HG03571 (cell line): ENCODE results near the gene LAMTOR3.
A peak's percentile ranks its signal among the peaks of the same experiment; 100 is the strongest.

Experiments used
- ATAC-seq: cut with Tn5 transposase; IDR thresholded peaks from one replicate; pipeline ENCODE4 v1.9.1; 2021; ENCODE audit not compliant: unreplicated experiment

The LAMTOR3 gene, protein sequence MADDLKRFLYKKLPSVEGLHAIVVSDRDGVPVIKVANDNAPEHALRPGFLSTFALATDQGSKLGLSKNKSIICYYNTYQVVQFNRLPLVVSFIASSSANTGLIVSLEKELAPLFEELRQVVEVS

DNA sequence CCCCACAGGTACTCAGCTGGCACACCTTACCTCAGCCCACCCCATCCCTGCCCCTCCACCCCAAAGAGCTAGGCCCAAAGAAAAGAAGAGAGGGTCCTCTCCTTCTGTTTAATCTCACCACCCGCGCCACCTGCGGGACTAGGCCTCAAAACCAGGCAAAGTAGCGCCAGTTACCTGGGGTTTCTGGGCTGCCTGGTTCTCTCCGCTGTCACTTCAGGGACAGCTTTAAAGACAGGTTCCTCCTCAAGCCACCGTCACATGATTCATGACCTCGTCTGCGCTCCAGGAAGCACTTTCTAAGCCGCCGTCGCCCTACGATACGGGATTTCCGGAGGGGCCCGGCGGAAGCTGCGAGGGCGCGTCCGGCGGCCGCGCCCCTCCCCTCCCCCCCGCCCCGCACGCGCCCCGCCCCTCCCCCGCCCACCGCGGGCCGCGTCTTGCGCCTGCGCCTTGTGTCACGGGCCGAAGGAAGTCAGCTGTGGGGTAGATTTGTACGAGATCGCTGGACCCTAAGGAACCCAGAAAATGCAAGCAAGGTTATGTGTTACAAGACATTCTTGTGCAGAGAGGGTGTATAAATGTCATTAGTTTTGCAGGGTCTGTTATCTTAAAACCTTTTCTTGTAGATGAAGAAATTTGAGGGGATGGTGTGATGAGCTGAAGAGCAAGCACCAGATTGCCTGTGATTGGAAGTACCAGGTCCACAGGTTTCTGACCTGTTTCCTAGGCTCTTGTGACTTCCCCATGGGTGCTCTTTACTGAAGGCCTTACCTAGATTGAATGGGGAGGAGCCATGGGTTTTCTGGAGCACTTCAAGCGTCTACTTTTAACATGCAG is at the start of gene LAMTOR3:
Gene LAMTOR3, minus strand, starts transcription at position 267 of the 837 bp plus-strand sequence. CDS start 464 bp downstream, outside the sequence.
- peak; percentile 99 for ATAC-seq

DNA sequence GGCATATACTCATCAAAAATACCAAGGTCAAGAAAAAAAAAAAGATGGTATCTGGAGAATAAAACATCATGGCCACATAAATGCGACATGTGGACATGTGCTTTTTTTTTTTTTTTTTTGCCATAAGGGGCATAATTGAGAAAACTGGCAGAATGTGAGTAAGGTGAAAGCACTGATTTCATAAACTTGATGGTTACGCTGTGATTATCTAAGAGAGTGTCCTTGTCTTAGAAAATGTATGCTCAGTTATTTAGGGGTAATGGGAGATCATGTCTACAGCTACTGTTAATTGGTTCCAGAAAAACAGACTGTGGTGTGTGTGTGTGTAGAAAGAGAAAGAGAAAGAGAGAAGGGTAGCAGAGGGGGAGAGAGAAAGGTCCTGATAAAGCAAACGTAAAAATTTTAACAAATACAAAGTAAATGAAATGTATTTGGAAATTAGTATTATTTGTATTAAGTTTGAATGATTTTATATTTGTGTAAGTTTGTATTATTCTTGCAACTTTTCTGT is 44.1 kb upstream of the LAMTOR3 start:
- no peak for ATAC-seq

DNA sequence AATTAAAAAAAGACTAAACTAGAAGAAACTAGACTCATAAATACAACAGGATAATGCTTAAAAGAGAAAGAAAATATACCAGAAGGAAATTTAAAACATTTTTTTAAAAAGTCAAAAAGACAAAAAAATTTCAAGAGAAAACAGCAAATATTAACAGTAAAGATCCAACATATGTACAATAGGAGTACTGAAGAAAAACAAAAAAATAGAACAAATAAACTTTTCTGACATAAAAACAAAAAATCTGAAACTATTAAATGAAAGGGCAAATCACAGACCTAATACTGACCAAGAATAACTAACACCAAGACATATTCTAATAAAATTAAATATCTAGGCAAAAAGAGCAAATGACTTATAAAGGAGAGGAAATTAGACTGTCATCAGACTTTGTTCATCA is 40.7 kb upstream of the LAMTOR3 start:
- ATAC-seq = no peak

DNA sequence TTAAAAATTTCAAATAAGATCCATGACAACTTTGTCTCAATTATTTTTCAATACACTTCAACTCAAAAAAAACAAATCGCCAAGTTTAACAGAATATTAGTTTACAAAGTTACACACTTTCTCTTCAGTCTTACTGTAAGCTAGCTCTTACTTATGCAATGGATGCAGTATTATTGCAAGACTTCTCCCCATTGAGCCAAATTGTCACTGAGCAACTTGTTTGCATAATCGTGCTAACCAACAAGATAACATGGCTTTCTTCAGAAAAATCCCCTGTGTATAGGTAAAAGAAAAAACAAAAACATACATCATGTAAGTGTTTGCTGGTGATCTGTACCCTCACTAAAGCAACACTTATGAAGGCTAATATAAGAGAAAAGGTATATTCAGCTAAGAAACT is 33.3 kb upstream of the LAMTOR3 start:
- no peak for ATAC-seq

DNA sequence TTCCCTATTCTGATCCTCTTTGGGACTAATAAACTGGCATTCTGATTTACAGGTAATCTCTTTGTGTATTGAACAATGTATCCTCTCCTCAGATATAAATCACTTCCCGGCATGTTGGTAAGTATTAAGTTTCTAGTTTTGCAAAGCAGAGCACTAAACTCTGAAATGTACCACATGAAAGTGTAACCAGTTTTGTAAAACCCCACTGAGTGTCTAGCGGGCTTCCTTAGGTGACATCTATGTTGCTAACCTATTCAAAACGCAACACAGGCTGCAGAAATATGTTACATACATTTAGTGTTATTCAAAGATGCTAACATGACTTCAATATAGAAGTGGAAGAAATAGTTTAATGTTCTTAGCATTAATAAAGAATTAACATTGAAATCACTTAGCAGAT is 26.9 kb upstream of the LAMTOR3 start:
- ATAC-seq = no peak

DNA sequence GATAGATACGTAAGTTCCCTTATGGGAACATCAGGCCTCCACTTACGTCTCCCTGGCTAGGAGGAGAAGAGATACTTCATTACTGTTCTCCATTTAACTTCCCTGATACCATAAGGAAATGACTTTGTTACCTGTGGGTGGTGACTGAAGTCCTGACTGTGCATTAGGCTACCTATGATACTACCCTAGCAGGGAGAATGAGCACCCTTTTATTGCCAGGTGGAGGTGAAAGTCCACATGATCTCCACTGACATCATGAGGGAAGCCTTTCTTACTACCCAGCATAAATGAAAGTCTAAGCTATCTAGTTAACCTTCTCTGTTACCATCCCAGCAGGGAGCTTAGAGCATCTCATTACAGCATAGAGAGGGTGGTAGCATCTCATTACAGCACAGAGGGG is 24.4 kb upstream of the LAMTOR3 start:
- no peak for ATAC-seq

DNA sequence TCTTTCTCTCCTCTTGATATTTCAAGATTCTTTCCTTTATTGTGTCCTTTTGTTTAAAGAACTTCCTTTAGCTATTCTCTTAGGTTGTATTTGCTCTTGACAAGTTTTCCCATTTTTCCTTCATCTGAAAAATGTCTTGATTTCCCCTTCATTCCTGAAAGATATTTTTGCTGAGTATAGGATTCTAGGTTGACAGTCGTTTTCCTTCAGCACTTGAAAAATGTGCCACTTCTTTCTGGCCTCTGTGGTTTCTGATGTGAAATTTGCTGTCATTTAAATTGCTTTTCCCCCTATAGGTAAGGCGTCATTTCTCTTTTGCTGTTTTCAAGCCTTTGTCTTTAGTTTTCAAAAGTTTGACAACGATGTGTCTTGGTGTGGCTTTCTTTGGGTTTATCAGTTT is 23.3 kb upstream of the LAMTOR3 start:
- no peak for ATAC-seq

DNA sequence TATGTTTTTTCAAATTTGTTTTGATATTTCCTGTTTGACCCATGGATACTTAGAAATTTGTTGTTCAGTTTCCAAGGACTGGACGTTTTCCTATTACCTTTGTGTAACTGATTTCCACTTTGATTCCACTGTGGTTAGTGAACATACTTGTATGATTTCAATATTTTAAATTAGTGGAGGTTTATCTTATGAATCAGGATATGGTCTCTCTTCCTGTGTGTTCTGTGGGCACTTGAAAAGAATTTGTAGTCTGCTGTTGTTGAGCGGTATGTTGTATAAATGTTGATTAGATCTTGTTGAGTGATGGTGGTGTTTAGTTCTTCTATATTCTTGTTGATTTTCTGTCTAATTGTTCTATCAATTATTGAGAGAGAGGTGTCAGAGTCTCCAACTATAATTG is 21.2 kb upstream of the LAMTOR3 start:
- no peak for ATAC-seq

DNA sequence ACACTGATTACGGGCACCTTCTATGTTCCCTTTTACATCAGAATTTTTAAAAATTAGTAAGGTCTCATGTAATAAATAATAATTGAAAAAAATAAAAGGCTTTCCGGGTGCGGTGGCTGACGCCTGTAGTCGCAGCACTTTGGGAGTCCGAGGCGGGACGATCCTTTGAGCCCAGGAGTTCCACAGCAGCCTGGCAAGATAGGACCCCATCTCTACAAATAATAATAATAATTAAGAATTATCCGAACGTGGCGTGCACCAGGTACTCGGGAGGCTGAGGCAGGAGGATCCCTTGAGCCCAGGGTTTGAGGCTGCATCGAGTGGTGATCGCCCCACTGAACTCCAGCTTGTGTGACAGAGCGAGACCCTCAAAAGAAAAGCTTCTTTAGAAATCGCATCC is 771 bp upstream of the LAMTOR3 start:
- no peak for ATAC-seq

DNA sequence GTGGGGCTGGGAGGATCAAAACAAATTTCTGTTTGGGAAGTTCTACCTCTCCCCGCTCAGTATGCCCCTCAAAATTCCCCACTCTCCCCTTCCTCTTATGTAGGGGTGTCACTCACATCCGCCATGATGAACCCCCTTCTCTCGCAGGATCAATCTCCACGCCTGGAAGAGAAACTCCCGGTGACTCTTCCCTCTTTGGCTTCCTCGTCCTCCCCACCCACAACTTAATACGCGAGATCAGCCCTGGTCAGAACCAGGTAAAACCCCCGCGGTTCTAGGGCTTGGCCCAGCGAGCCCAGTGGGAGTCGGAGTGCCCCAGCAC is 427 bp downstream of the LAMTOR3 start:
- ATAC-seq = no peak

DNA sequence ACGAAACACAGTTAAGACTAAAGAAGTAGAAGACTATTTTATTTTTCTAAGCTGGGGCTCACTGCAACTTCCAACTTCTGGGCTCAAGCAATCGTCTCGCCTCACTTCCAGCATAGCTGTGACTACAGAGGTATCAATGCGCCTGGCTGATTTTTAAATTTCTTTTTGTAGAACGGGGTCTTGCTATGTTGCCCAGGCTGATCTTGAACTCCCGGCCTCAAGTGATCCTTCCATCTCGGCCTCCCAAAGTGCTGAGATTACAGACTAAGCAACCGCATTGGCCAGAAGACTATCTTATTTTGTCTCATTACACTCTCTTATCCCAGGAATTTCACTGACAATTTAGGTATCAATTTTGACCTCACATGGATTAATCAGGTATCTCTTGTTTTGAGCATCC is 1.2 kb downstream of the LAMTOR3 start:
- ATAC-seq = no peak

DNA sequence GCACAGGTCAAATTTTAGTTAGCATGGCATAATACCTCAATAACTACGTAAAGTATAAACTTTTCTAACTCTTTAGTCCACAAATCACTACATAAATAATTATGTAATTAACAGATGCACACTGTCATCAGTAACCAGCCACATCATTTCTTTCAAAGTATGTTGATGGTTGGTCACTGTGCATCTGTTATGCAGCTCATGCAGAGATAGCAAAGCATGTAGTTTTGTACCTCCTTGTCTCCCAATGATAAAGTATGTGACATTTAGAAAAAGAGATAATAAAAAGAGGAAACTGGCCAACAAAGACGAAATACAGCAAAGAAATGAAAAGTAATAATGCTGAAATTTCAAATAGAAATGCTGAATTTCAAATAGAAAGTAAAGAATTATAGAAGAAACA is 2.9 kb downstream of the LAMTOR3 start:
- ATAC-seq = no peak

DNA sequence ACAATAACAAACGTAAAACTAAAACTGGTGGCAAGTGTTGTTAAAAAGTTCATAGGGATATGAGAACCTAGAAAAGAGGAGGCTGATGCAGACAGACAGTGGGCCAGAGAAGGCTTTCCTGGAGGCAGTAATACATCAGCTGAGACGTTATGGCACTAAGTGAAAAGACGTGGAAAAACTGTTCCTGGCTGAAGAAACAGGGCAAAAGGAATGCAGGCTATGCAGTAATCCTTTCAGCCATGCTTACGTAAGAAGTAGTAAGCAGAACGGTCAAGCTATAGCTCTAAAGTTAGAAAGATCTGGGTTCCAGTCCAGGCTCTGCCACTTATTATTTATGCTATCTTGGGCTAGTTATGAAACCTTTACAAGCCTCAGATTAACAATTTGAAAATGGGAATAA is 6.4 kb downstream of the LAMTOR3 start:
- no peak for ATAC-seq

DNA sequence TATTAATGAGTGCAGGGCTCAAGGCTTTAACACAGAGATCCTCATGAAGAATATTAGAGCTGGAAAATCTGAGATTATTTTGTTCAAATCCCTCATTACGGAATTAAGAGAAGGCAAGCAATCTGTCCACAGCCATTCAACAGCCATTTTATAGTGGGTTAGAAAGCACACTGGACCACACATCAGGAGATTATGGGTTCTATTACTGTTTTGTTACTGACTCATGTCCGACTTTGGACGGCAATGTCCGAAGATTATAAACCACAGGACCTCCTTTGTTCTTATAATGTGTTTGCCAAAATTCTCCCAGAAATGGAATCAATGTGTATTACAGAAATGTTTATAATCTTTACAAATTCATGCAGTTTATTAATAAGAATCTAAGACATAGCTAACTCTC is 8.1 kb downstream of the LAMTOR3 start:
- no peak for ATAC-seq

DNA sequence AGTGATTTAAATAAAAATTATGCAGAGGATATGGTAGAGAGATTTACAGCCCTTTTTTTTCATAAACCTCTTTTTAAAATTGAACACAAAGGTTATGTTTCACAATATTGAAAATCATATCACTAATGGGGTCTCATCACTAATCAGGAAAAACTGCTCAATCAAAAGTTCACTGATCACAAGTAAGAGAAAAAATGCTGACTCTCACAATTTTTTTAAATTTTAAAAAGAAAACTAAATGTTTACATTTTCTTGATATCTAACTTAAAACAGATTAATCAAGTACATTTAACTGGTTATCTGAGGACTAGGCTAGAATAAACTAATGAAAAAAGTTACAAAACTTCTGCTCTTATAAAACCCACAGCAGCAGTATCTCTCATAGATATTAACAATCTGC is 8.5 kb downstream of the LAMTOR3 start:
- ATAC-seq = no peak

DNA sequence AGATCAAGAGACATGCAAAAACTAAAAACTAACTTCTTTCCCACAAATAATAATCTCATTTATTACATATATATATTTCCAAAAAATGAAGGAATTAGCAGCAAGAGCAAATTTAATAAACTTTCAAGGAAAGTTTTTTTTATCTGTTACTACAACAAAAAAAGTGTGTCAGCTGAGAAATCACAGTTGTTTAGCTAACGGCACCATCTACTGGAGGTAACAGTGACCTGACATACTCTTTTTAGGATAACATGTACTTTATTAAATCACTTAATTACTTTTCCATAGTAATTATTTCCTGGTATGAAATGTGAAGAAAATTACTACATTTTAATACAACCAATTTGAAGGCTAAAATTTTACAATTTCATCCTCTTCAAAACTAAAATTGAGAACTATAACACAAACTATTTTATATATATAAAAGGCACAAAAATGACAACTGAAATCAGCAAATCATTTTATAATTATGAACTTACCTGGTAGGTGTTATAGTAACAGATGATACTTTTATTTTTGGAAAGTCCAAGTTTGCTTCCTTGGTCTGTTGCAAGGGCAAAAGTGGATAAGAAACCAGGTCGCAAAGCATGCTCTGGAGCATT is 9.1 kb downstream of the LAMTOR3 start:
- no peak for ATAC-seq

DNA sequence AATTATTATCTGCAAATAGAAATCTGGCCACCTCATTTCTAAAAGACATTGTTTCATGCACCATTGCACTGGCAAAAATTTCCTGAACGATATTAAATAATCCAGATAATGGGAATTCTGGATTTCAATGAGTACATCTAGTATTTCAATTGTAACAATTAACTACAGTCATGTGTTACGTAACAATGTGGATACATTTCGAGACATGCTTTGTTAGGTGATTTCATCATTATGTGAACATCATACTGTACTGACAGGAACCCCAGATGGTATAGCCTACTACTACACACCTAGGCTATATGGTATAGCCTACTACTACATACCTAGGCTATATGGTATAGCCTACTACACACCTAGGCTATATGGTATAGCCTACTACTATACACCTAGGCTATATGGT is 14.8 kb downstream of the LAMTOR3 start:
- no peak for ATAC-seq

DNA sequence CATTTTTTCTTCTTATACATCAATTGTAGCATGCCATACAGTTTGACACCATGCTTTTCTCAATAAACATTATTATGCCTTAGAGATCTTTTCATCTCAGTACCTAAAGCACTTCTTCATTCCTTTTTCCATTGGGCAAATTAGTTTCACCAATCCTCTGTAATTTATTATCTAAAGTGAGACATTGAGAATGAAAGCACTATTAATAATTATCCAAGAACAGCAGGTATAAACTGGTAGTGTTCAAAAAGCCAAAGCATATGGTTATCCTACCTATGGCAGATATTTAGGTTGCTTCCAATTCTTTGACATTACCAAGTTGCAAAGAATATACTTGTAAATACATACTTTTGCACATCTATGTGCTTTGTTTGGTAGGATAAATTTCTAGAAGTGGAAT is 15.6 kb downstream of the LAMTOR3 start:
- no peak for ATAC-seq

DNA sequence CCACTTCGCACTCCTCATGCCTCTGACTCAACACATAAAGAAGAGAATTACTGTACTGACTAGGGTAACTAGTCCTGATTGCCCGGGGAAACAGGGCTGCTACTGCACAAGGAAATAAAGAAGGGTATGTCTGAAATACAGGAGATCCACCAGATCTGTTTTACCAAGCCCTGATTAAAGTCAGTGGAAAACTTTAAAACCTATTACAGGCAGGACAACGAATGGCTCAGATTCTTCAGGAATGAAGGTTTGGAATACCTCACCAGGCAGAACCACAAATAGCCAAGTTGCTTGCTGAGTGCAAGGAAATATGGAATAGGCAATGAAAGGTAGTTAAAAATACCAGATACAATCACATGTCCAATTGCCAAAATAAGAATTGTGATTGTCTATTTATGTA is 17.3 kb downstream of the LAMTOR3 start:
- no peak for ATAC-seq

DNA sequence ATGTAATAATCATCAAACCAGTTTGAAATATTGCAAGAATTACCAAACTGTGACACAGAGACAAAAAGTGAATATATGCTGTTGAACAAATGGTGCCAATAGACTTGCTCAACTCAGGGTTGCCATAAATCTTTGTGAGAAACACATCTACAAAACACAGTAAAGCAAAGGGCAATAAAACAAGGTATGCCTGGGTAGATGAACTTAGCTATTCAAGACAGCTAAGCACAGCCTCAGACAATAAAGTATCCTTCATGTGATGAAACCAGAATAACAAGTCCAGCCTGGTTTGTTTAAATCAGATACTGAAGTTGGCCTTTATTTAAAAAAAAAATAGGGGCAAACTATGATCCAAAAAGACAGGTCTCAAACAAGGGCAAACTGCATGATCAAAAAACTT is 19.2 kb downstream of the LAMTOR3 start:
- no peak for ATAC-seq

DNA sequence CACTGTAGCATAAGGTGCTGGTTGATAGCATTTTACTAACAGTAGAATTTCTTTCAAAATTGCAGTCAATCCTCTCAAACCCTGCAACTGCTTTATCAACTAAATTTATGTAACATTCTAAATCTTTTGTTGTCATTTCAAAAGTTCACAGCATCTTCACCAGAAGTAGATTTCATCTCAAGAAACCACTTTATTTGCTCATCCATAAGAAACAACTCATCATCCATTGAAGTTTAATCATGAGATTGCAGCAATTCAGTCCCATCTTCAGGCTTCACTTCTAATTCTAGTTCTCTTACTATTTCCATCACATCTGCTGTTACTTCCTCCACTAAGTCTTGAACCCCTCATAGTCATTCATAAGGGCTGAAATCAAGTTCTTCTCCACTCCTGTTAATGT is 21.7 kb downstream of the LAMTOR3 start:
- ATAC-seq = no peak

DNA sequence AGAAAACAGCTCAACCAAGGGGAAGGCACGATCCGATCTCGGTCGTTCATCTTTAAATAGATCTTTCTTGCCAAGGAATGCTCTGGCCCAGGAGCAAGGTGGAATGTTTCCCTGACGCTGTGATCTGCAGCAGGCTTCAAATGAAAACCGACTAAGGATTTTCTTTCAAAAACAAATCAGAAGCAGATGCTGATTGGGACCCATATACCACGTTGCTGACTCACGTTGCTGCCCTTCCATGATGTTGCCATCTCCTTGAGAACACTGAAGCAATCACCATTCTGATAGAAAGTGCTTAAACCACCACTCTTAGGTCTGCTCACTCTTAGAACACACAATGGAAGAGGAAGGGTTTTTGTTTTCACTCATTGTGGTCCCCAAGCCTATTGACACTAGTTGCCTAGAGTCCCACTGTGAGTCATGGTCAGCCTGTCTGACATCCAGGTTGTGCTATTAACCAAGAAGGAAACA is 26.1 kb downstream of the LAMTOR3 start:
- no peak for ATAC-seq
